OCI-LY7 (cell line): ENCODE measurements around the gene NDC1. TPM values are rescaled to one million over a fixed set of nuclear protein-coding genes. Genes with fewer than 3 reads are reported as not detected.
"Not testable (repeated sequence)": the region's sequence is repeated elsewhere in the genome, so short reads cannot be mapped to it uniquely, and the experiment has no call there.

Experiments
- BruUV-seq: library from RNA; stranded (reverse); fragments of 400-500 nt; replicated peaks from 2 replicates; lab custom pipeline; 2021; lab: Mats Ljungman, UMichigan
- CTCF ChIA-PET: fragments of 300-600 bp; sonication (Branson Sonifier 250); formaldehyde crosslinking; loops from one replicate; lab custom pipeline; 2022; ENCODE audit warnings: antibody characterized with exemption; ENCODE audit not compliant: unreplicated experiment; lab: Charles Lee
- POLR2A ChIA-PET: fragments of 300-600 bp; sonication (Branson Sonifier 250); formaldehyde crosslinking; loops from one replicate; lab custom pipeline; 2022; ENCODE audit warnings: antibody characterized with exemption; lab: Charles Lee
- DNase-seq: peaks from one replicate; pipeline ENCODE4 v3.0.0-alpha.2; 2015; ENCODE audit warnings: low spot score
- H2AFZ ChIP-seq: fragments of 200-600 bp; sonication (generic), shearing (Covaris generic); 2 replicates; pipeline ENCODE4 v1.6.1; 2014; ENCODE audit warnings: mild to moderate bottlenecking, antibody characterized with exemption, low read length, moderate library complexity
- H3K27ac ChIP-seq: fragments of 200-600 bp; sonication (generic); 2 replicates; pipeline ENCODE4 v1.5.1; 2014; ENCODE audit warnings: mixed run types, low read depth, mild to moderate bottlenecking, moderate library complexity, low read length, inconsistent platforms; ENCODE audit not compliant: poor library complexity, severe bottlenecking
- H3K36me3 ChIP-seq: fragments of 200-600 bp; sonication (generic); 2 replicates; pipeline ENCODE4 v1.6.1; 2014; ENCODE audit warnings: mild to moderate bottlenecking, antibody characterized with exemption, low read length, moderate library complexity, mixed read lengths; ENCODE audit not compliant: insufficient read depth
- H3K4me1 ChIP-seq: fragments of 200-600 bp; sonication (generic); 2 replicates; pipeline ENCODE4 v1.5.1; 2014; ENCODE audit warnings: mild to moderate bottlenecking, low read length; ENCODE audit not compliant: insufficient read depth, poor library complexity, severe bottlenecking
- H3K4me2 ChIP-seq: fragments of 200-600 bp; sonication (generic); 2 replicates; pipeline ENCODE4 v1.6.1; 2014; ENCODE audit warnings: mild to moderate bottlenecking, low read length
- H3K4me3 ChIP-seq: fragments of 200-600 bp; sonication (generic); 2 replicates; pipeline ENCODE4 v1.5.1; 2014; ENCODE audit warnings: mild to moderate bottlenecking, low read depth, low read length; ENCODE audit not compliant: poor library complexity, severe bottlenecking
- H3K79me2 ChIP-seq: fragments of 200-600 bp; sonication (generic); 2 replicates; pipeline ENCODE4 v1.6.1; 2016; ENCODE audit warnings: low read depth, mild to moderate bottlenecking, low read length, moderate library complexity, mixed read lengths; ENCODE audit not compliant: insufficient read depth
- H3K9me2 ChIP-seq: fragments of 200-600 bp; sonication (generic); 2 replicates; pipeline ENCODE4 v1.6.1; 2016; ENCODE audit warnings: mild to moderate bottlenecking, low read length, mixed read lengths; ENCODE audit not compliant: insufficient read depth
- H3K9me3 ChIP-seq: fragments of 200-600 bp; sonication (generic); 2 replicates; pipeline ENCODE4 v1.6.1; 2014; ENCODE audit warnings: mild to moderate bottlenecking, mixed run types, low read length, mixed read lengths
- H4K20me1 ChIP-seq: fragments of 200-600 bp; sonication (generic); 2 replicates; pipeline ENCODE4 v1.6.1; 2014; ENCODE audit warnings: mild to moderate bottlenecking, antibody characterized with exemption, low read length, moderate library complexity, mixed read lengths; ENCODE audit not compliant: insufficient read depth
- CTCF ChIP-seq: fragments of 200-600 bp; sonication (generic); conservative IDR thresholded peaks from 2 replicates; pipeline ENCODE4 v1.5.1; 2014; ENCODE audit warnings: mild to moderate bottlenecking, antibody characterized with exemption, low read length, moderate library complexity, mixed read lengths
- EZH2phosphoT487 ChIP-seq: fragments of 200-600 bp; sonication (generic); IDR thresholded peaks from 2 replicates; pipeline ENCODE4 v1.6.1; 2018; ENCODE audit warnings: low read depth, borderline replicate concordance, mild to moderate bottlenecking, mixed run types, antibody characterized with exemption, low read length, moderate library complexity, mixed read lengths
- intact Hi-C: fragments of 100-400 bp; cut with micrococcal nuclease; formaldehyde crosslinking; loops from one replicate; pipeline ENCODE4 v1.10.0; 2022; ENCODE audit not compliant: unreplicated experiment
- total RNA-seq, 2 experiments: library from RNA; depleted of rRNA in 1 of 2; stranded (reverse); fragments of >200 nt in 1 of 2; shearing (Covaris generic) in 1 of 2; gene quantifications; 2 replicates each; pipeline ENCODE4 v1.2.3, GENCODE V29; 2014 to 2022

Gene NDC1
- total RNA-seq, 2 experiments from 2014 or later, result 51.8 to 71.5 TPM

- H3K4me3 ChIP-seq, H2AFZ ChIP-seq, DNase-seq, CTCF ChIA-PET, H3K4me1 ChIP-seq, H4K20me1 ChIP-seq, H3K9me3 ChIP-seq, H3K4me2 ChIP-seq, H3K27ac ChIP-seq, H3K9me2 ChIP-seq: not testable (repeated sequence)
- Histone ChIP-seq H3K79me2 (peaks cover 83% of the 10 kb centered on the region), H3K36me3 (peaks cover 98% of the 10 kb centered on the region)
- BruUV-seq, result TSS peak; percentile 28
- intact Hi-C loops, result loop anchor here (5.0 kb wide), 1 partner anchor 43 kb away; no protein-coding TSS in a partner anchor
- POLR2A ChIA-PET, result interaction anchor here (0.6 kb wide), 1 partner anchor 56 kb away, joined by 3 read pairs; no protein-coding TSS in a partner anchor
Measured at GRCh38 chr1:53815484-53815883, 22.6 kb downstream of the NDC1 start.

GRCh38 chr1:53811414-53811851, 26.7 kb downstream of the NDC1 start:
- no peaks in the 10 kb centered on the region for H3K9me3 ChIP-seq
- H3K27ac ChIP-seq, result no peak overlapping the region
- H4K20me1 ChIP-seq, result peaks cover 20% of the 10 kb centered on the region; the same call in 1 of the 2 replicates
- DNase-seq, result no peak
- no peaks in the 10 kb centered on the region for H3K9me2 ChIP-seq
- no TSS peak for BruUV-seq
- intact Hi-C loops, result no loop called here
- TF ChIP-seq CTCF (peak; percentile 66), EZH2phosphoT487 (no peak)
- H2AFZ ChIP-seq, result no peak overlapping the region
- POLR2A ChIA-PET, result no interaction called here
- H3K36me3 ChIP-seq, result peaks cover 98% of the 10 kb centered on the region
- H3K79me2 ChIP-seq, result peaks cover 76% of the 10 kb centered on the region
- no peaks in the 10 kb centered on the region for H3K4me1 ChIP-seq
- no peak overlapping the region for H3K4me2 ChIP-seq
- no peak overlapping the region for H3K4me3 ChIP-seq
- CTCF ChIA-PET, result no interaction called here

- no peak overlapping the region for H3K4me2 ChIP-seq
- no peak overlapping the region for H2AFZ ChIP-seq
- H3K36me3 ChIP-seq, result peaks cover 98% of the 10 kb centered on the region
- H3K4me1 ChIP-seq, result no peaks in the 10 kb centered on the region
- CTCF ChIA-PET, result no interaction called here
- TF ChIP-seq EZH2phosphoT487, result no peak
- TF ChIP-seq CTCF, result no peak
- H3K9me3 ChIP-seq, result no peaks in the 10 kb centered on the region
- no peak for DNase-seq
- peaks cover 69% of the 10 kb centered on the region for H3K79me2 ChIP-seq
- H3K27ac ChIP-seq, result no peak overlapping the region
- no peak overlapping the region for H3K4me3 ChIP-seq
- BruUV-seq, result no TSS peak
- H3K9me2 ChIP-seq, result no peaks in the 10 kb centered on the region
- POLR2A ChIA-PET, result no interaction called here
- peaks cover 22% of the 10 kb centered on the region; the same call in 1 of the 2 replicates for H4K20me1 ChIP-seq
- intact Hi-C loops, result no loop called here
Measured at GRCh38 chr1:53810497-53810896, 27.6 kb downstream of the NDC1 start.
